ENCODE measurements around the gene SH2D3C. TPM values are rescaled to one million over a fixed set of nuclear protein-coding genes. Genes with fewer than 3 reads are reported as not detected.
A peak's percentile ranks its signal among the peaks of the same experiment; 100 is the strongest.

Gene SH2D3C
- total RNA-seq, 1 donor: 0.18 TPM

DNA sequence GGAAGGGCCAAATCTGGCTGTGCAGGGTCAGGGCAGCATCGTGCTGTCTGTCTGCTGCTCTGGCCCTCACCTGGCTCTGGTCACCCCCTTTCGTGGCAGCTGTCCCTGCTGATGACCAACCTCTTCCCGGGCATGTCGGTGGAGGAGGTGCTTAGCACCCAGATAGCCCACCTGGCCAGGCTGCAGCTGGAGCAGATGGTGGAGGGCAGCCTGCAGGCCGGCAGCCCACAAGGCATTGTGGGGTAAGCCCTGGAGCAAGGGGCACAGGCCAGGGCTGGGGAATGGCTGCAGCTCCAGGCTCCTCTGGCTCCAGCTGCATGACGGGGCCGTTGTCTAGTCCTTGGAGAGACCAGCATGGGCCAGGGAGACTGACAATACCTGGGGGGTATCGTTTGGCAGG, 51.6 kb downstream of the SH2D3C start:
- no peak for DNase-seq (ENCODE audit: low read depth)
- TF ChIP-seq, protein P1, sequence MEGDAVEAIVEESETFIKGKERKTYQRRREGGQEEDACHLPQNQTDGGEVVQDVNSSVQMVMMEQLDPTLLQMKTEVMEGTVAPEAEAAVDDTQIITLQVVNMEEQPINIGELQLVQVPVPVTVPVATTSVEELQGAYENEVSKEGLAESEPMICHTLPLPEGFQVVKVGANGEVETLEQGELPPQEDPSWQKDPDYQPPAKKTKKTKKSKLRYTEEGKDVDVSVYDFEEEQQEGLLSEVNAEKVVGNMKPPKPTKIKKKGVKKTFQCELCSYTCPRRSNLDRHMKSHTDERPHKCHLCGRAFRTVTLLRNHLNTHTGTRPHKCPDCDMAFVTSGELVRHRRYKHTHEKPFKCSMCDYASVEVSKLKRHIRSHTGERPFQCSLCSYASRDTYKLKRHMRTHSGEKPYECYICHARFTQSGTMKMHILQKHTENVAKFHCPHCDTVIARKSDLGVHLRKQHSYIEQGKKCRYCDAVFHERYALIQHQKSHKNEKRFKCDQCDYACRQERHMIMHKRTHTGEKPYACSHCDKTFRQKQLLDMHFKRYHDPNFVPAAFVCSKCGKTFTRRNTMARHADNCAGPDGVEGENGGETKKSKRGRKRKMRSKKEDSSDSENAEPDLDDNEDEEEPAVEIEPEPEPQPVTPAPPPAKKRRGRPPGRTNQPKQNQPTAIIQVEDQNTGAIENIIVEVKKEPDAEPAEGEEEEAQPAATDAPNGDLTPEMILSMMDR (IDR thresholded peaks at IDR 0.05; ENCODE audit: insufficient read depth, low read length): no peak
- H3K4me3 ChIP-seq (ENCODE audit: low read depth, low read length): no peak overlapping the region

DNA sequence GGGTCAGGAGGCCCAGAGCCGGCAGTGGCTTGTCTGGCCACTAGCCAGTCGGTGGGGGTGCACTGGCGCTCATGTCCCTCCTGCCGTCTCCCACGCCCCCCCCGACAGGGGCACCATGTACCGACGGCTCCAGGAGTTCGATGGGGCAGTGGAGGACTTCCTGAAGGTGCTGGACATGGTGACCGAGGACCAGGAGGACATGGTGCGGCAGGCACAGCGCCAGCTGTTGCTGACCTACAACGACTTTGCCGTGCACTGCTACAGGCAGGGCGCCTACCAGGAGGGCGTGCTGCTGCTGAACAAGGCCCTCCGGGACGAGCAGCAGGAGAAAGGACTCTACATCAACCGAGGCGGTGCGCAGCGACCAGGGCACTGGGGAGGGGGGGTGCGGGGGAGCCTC, 54.5 kb downstream of the SH2D3C start:
- no peak overlapping the region for H3K4me3 ChIP-seq (ENCODE audit: low read depth, low read length)
- no peak for DNase-seq (ENCODE audit: low read depth)

DNA sequence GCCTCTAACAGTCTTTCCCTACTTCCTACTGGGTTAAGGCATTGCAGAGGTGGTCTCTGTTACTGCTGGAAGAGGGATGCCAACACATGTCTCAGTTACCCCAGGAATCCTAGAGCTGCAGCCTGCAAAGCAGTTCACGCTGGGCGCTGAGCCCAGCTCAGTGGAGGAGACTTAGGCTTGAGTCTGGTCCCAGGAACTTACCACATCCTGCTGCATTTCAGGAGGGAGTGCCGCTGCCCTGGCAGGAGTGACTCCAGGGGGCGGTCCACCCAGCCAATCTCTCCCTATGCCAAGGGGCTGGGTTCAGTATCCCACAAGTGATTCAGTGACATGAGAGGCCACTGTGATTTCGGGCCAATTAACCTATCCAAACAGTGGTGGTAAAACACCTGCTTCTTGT, 55.0 kb downstream of the SH2D3C start:
- DNase-seq (ENCODE audit: low read depth): peak; percentile 85
- TF ChIP-seq, protein P1 (IDR thresholded peaks at IDR 0.05; ENCODE audit: insufficient read depth, low read length): peak; percentile 38

More for the DNA sequence above, 54.5 kb downstream of the SH2D3C start:
- TF ChIP-seq, protein P1 (IDR thresholded peaks at IDR 0.05; ENCODE audit: insufficient read depth, low read length): no peak

DNA sequence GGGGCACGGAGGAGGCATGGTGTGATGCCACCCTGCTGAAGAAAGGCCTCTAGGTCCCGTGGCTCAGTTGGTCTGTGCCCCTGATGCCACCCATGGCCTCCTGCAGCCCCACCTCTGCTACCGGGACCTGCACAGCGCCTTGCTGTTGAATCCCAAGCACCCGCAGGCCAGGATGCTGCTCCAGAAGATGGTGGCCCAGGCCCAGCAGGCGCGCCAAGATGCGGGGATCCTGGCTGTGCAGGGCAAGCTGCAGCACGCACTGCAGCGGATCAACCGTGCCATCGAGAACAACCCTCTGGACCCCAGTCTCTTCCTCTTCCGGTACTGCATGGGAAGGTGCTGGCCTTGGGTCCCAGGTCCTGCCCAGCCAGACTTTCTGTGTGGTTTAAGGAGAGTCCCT, 55.5 kb downstream of the SH2D3C start:
- DNase-seq (ENCODE audit: low read depth): no peak
- H3K4me3 ChIP-seq (ENCODE audit: low read depth, low read length): no peak overlapping the region
- TF ChIP-seq, protein P1 (IDR thresholded peaks at IDR 0.05; ENCODE audit: insufficient read depth, low read length): no peak

More for the DNA sequence above, 55.0 kb downstream of the SH2D3C start:
- H3K4me3 ChIP-seq (ENCODE audit: low read depth, low read length): no peak overlapping the region

DNA sequence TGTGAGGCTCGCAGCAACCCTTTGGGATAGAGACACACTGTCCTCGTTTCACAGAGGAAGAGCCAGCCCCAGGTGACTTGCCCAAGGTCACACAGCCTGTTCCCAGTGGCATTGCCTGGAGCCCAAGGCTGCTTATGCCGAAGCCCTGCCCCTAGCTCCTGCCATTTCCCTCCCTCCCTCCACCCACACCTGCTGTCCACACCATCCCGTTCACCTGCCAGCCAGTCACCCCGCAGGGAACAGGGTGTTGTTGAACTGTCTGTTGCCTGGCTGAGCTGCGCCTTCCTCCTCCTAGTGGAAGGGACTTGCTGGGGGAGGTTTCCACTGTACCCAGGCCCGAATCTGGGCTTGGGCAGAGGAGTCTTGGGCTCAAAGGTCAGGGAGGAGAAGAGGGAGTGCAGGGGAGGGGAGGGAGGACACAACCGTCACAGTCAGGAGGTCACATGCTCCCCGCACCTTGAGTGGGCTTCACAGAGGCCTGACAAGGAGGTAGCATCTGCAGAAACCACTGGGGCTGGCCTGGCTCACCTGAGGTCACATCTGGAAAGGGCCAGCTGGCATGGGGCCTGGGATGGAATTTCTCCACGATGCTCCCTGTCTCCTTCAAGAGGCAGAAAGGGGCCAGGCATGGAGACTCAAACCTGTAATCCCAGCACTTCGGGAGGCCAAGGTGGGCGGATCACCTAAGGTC, 56.3 kb downstream of the SH2D3C start:
- TF ChIP-seq, protein P1 (IDR thresholded peaks at IDR 0.05; ENCODE audit: insufficient read depth, low read length): no peak
- no peak overlapping the region for H3K4me3 ChIP-seq (ENCODE audit: low read depth, low read length)
- no peak for DNase-seq (ENCODE audit: low read depth)

DNA sequence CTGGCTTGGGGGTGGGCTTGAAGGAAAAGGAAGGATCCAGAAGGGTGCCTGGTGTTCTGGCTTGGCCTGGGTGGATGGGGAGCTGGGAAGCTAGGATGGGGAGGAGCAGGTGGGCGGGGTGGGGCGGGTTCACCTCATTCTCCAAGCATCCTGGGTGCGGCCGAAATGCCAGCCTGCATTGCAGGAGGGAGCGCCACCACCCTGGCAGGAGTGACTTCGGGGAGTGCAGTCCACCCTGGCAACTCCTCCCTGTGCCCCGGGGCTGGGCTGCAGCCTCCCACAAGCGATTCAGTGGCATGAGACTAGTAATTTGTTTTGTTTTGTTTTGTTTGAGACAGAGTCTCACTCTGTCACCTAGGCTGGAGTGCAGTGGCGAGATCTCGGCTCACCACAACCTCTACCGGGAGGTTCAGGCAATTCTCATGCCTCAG, 57.1 kb downstream of the SH2D3C start:
- TF ChIP-seq, protein P1 (IDR thresholded peaks at IDR 0.05; ENCODE audit: insufficient read depth, low read length): no peak
- H3K4me3 ChIP-seq (ENCODE audit: low read depth, low read length): no peak overlapping the region
- DNase-seq (ENCODE audit: low read depth): no peak

DNA sequence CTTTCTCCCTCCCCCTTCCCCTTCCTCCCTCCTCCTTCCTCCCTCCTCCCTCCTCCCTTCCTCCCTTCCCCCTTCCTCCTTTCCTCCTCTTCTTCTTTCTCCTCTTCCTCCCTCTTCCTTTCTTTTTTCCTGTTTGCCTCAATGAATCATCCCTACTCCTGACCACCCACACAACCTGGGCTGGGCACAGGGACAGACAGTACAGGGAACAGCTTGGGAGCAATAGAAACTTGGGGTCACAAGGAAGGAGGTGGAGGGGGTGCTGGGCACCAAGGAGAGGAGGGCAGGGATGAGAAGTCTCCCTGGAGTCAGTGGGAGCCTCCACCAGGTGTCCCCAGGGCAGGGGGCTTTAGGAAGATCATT, 57.6 kb downstream of the SH2D3C start:
- no peak for DNase-seq (ENCODE audit: low read depth)
- H3K4me3 ChIP-seq (ENCODE audit: low read depth, low read length): no peak overlapping the region
- TF ChIP-seq, protein P1 (IDR thresholded peaks at IDR 0.05; ENCODE audit: insufficient read depth, low read length): no peak
